Measurements from ENCODE around the gene RPS6KC1. TPM values are rescaled to one million over a fixed set of nuclear protein-coding genes. Genes with fewer than 3 reads are reported as not detected.
A peak's percentile ranks its signal among the peaks of the same experiment; 100 is the strongest.
"Not testable (repeated sequence)": the region's sequence is repeated elsewhere in the genome, so short reads cannot be mapped to it uniquely, and the experiment has no call there.

Gene RPS6KC1
- total and polyA plus RNA-seq, 4 donors: 2.9 to 41.6 (median 11.1) TPM

DNA sequence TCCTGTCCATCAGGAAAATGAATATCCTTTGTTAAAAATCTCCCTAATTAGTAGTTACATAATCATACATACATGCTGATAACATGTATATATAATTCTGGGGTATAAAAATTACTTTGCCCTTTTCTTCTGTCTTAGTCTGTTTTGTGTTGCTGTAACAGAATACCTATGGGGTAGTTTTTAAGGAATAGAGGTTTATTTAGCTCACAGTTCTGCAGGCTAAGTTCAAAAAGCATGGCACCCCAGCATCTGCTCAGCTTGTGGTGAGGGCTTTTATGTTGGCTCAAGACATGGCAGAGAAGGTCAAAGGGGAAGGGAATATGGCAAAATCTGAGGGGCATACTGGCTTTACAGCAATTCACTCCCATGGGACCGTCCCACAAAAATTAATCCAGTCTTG is 16.3 kb upstream of the RPS6KC1 start:
- no peak overlapping the region for H3K27ac ChIP-seq (ENCODE audit: low read depth in 1 of 2, low read length in 1 of 2)
- TF ChIP-seq, protein P1, sequence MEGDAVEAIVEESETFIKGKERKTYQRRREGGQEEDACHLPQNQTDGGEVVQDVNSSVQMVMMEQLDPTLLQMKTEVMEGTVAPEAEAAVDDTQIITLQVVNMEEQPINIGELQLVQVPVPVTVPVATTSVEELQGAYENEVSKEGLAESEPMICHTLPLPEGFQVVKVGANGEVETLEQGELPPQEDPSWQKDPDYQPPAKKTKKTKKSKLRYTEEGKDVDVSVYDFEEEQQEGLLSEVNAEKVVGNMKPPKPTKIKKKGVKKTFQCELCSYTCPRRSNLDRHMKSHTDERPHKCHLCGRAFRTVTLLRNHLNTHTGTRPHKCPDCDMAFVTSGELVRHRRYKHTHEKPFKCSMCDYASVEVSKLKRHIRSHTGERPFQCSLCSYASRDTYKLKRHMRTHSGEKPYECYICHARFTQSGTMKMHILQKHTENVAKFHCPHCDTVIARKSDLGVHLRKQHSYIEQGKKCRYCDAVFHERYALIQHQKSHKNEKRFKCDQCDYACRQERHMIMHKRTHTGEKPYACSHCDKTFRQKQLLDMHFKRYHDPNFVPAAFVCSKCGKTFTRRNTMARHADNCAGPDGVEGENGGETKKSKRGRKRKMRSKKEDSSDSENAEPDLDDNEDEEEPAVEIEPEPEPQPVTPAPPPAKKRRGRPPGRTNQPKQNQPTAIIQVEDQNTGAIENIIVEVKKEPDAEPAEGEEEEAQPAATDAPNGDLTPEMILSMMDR (IDR thresholded peaks at IDR 0.05; ENCODE audit: control extremely low read depth, extremely low read depth): no peak

DNA sequence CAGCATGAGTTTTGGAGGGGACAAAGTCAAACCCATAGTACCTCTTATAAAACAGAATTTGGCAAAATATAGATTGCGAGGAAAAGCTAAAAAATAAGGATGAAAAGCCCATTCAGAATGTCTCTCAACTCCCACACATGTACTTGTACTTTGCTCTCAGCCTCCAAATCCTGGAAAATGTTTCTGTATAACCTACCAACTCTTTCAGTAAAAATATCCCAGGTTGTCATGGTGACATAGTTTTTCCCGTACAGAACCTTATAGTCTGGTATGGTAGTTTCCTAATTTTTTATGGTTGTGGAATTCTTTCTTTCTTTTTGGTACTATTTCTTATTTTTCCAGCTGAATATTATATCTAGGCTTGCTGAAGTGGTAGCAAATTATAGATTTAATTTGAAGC is 15.5 kb upstream of the RPS6KC1 start:
- no peak overlapping the region for H3K4me3 ChIP-seq
- H3K9ac ChIP-seq (ENCODE audit: insufficient read depth in 1 of 2, low read length in 2 of 2): no peak overlapping the region
- H3K27me3 ChIP-seq (ENCODE audit: control insufficient read depth in 3 of 3, insufficient read depth in 3 of 3, low read length in 2 of 3): peaks cover 0 to 7% (median 4%) of the 10 kb centered on the region in 3 donors
- no peak for ATAC-seq (ENCODE audit: insufficient read depth, low FRiP score)
- TF ChIP-seq, protein P1 (IDR thresholded peaks at IDR 0.05; ENCODE audit: control extremely low read depth, extremely low read depth): no peak
- H3K27ac ChIP-seq (ENCODE audit: low read depth in 1 of 2, low read length in 1 of 2): no peak overlapping the region
- peaks cover 0 to 4% (median 0%) of the 10 kb centered on the region in 4 donors for H3K9me3 ChIP-seq (ENCODE audit: control insufficient read depth in 4 of 4, insufficient read depth in 3 of 4, low read length in 3 of 4)
- no peak for DNase-seq
- H3K36me3 ChIP-seq (ENCODE audit: control insufficient read depth in 4 of 4, insufficient read depth in 4 of 4, low read length in 4 of 4): no peaks in the 10 kb centered on the region
- WGBS, 2 donors: 90 to 95% methylated on average over 2 of the region's 2 CpGs
- H3K4me1 ChIP-seq (ENCODE audit: control insufficient read depth in 5 of 5, insufficient read depth in 5 of 5, low read length in 5 of 5): no peaks in the 10 kb centered on the region

More for the DNA sequence above, 16.3 kb upstream of the RPS6KC1 start:
- H3K4me1 ChIP-seq (ENCODE audit: control insufficient read depth in 5 of 5, insufficient read depth in 5 of 5, low read length in 5 of 5): no peaks in the 10 kb centered on the region
- H3K36me3 ChIP-seq (ENCODE audit: control insufficient read depth in 4 of 4, insufficient read depth in 4 of 4, low read length in 4 of 4): no peaks in the 10 kb centered on the region
- peaks cover 0 to 4% (median 0%) of the 10 kb centered on the region in 4 donors for H3K9me3 ChIP-seq (ENCODE audit: control insufficient read depth in 4 of 4, insufficient read depth in 3 of 4, low read length in 3 of 4)
- ATAC-seq (ENCODE audit: insufficient read depth, low FRiP score) (no peak), DNase-seq (no peak)
- H3K9ac ChIP-seq (ENCODE audit: insufficient read depth in 1 of 2, low read length in 2 of 2): no peak overlapping the region
- 95 to 100% methylated on average over 1 of the region's 1 CpG for WGBS, 2 donors
- H3K27me3 ChIP-seq (ENCODE audit: control insufficient read depth in 3 of 3, insufficient read depth in 3 of 3, low read length in 2 of 3): peaks cover 0 to 6% (median 4%) of the 10 kb centered on the region in 3 donors
- H3K4me3 ChIP-seq: no peak overlapping the region

DNA sequence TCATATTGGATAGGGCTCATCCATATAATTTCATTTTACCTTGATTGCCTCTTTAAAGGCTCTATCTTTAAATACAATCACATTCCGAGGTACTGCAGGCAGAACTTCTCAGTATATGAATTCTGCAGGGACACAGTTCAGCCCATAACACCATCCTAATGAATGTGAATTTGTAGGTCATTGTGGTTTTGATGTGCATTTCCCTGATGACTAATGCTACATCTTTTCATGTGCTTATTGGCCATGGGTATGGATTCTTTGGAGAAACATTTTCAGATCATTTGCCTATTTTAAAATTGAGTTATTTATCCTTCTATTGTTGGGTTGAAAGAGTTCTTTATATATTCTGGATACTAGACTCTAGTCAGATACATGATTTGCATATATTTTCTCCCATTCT is 9.6 kb upstream of the RPS6KC1 start:
- WGBS, 2 donors: 82 to 88% methylated on average over 1 of the region's 1 CpG
- Histone ChIP-seq H3K4me3 (no peak overlapping the region), H3K4me1 (ENCODE audit: control insufficient read depth in 5 of 5, insufficient read depth in 5 of 5, low read length in 5 of 5) (no peaks in the 10 kb centered on the region), H3K27ac (ENCODE audit: low read depth in 1 of 2, low read length in 1 of 2) (no peak overlapping the region), H3K36me3 (ENCODE audit: control insufficient read depth in 4 of 4, insufficient read depth in 4 of 4, low read length in 4 of 4) (no peaks in the 10 kb centered on the region), H3K27me3 (ENCODE audit: control insufficient read depth in 3 of 3, insufficient read depth in 3 of 3, low read length in 2 of 3) (peaks cover 0 to 2% (median 2%) of the 10 kb centered on the region in 3 donors), H3K9me3 (ENCODE audit: control insufficient read depth in 4 of 4, insufficient read depth in 3 of 4, low read length in 3 of 4) (peaks cover 0 to 2% (median 0%) of the 10 kb centered on the region in 4 donors), H3K9ac (ENCODE audit: insufficient read depth in 1 of 2, low read length in 2 of 2) (no peak overlapping the region)
- no peak for ATAC-seq (ENCODE audit: insufficient read depth, low FRiP score)
- no peak for DNase-seq
- TF ChIP-seq, protein P1 (IDR thresholded peaks at IDR 0.05; ENCODE audit: control extremely low read depth, extremely low read depth): no peak

DNA sequence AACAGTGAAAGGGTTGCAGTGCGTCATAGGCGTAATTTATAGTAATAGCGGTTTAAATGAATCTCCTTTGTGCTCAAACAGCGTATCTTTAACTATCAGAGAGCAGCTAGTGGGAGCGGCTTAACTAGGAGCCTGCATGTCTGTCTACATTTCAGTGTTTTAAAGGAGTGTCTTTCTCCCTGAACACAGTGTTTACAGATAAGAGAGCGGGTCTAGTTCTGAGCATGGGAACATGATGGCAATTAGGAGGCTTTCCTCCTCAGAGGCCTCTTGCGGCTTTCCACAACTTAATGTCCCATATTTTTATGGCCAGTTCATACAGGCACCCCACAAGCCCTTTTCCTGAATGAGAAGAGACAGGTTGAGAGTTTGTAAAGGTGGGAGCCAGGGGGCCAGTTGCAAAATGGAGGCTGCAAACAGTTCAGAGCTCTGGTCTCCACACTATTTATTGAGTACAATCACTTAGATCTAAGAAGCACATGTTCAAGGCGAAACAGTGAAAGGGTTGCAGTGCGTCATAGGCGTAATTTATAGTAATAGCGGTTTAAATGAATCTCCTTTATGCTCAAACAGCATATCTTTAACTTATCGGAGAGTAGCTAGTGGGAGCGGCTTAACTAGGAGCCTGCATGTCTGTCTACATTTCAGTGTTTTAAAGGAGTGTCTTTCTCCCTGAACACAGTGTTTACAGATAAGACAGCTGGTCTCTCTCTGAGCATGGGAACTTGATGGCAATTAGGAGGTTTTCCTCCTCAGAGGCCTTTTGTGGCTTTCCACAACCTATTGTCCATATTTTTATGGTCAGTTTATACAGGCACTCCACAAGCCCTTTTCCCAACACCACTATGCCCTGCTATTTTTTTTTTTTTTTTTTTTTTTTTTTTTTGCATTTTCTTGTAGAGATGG is 5.5 kb upstream of the RPS6KC1 start:
- not testable (repeated sequence) for H3K9me3 ChIP-seq (ENCODE audit: control insufficient read depth in 4 of 4, insufficient read depth in 3 of 4, low read length in 3 of 4); H3K4me3 ChIP-seq; H3K27me3 ChIP-seq (ENCODE audit: control insufficient read depth in 3 of 3, insufficient read depth in 3 of 3, low read length in 2 of 3); ATAC-seq (ENCODE audit: insufficient read depth, low FRiP score); H3K4me1 ChIP-seq (ENCODE audit: control insufficient read depth in 5 of 5, insufficient read depth in 5 of 5, low read length in 5 of 5); H3K9ac ChIP-seq (ENCODE audit: insufficient read depth in 1 of 2, low read length in 2 of 2); H3K36me3 ChIP-seq (ENCODE audit: control insufficient read depth in 4 of 4, insufficient read depth in 4 of 4, low read length in 4 of 4); H3K27ac ChIP-seq (ENCODE audit: low read depth in 1 of 2, low read length in 1 of 2)
- DNase-seq: peak in 2 of 3 donors; percentile 9 to 11
- WGBS, 2 donors: 91 to 92% methylated on average over 13 of the region's 13 CpGs
